ENCODE measurements around the gene CCDC92B. TPM values are rescaled to one million over a fixed set of nuclear protein-coding genes. Genes with fewer than 3 reads are reported as not detected.

CCDC92B gene
- total and polyA plus RNA-seq, 2 of the 13 experiments (the other 11 are each of a cell fraction or from before 2014, with no cell fraction given), result not detected

- intact Hi-C loops (cut with micrococcal nuclease; ENCODE audit: unreplicated experiment) (no loop called here), in situ Hi-C loops (cut with HindIII; ENCODE audit: extremely low pct_ligation_motif_present, low pct_unique_long_range_greater_than_20kb) (no loop called here)
- ATAC-seq (no peak), FAIRE-seq (no peak), DNase-seq (ENCODE audit: low spot score) (no peak)
- CTCF ChIA-PET (ENCODE audit: low intra/inter-chr PET ratio, low total read pairs), result no interaction called here
- Histone ChIP-seq H3K9me3 (ENCODE audit: low read length) (no peaks in the 10 kb centered on the region), H3K27ac (ENCODE audit: extremely low read length, insufficient read depth, low read length) (no peak overlapping the region), H3K4me1 (ENCODE audit: insufficient read depth, low read length) (no peaks in the 10 kb centered on the region), H3K9ac (ENCODE audit: insufficient read depth, low read depth, low read length) (no peak overlapping the region), H3K4me3 (replicated peaks in 1 of 3; ENCODE audit: insufficient read depth in 1 of 3, low read depth in 2 of 3, low read length in 3 of 3) (no peak overlapping the region), H3K27me3 (ENCODE audit: control insufficient read depth in 1 of 2, insufficient read depth in 2 of 2, low read length in 2 of 2) (peaks cover 6 to 26% of the 10 kb centered on the region in 2 experiments; a peak in 3 of 5 replicates), H4K20me1 (ENCODE audit: insufficient read depth, low read length) (no peaks in the 10 kb centered on the region), H3K4me2 (ENCODE audit: low read depth, low read length) (no peak overlapping the region), H2AFZ (ENCODE audit: low read length) (no peak overlapping the region), H3K79me2 (ENCODE audit: insufficient read depth, low read length) (no peaks in the 10 kb centered on the region), H3K36me3 (replicated peaks in 1 of 2; ENCODE audit: control insufficient read depth in 1 of 2, insufficient read depth in 2 of 2, low read length in 2 of 2) (no peaks in the 10 kb centered on the region)
- 8% methylated on average over 3 of the region's 10 CpGs for WGBS (ENCODE audit: low lambda C conversion rate)
- no peak for TF ChIP-seq ZKSCAN5 (CRISPR knock-in tag; IDR thresholded peaks at IDR 0.05)
- TF ChIP-seq LBX2 (CRISPR knock-in tag; IDR thresholded peaks at IDR 0.05; ENCODE audit: borderline replicate concordance), result no peak
- TF ChIP-seq TOE1 (CRISPR knock-in tag; IDR thresholded peaks at IDR 0.05), result no peak
- no peak for TF ChIP-seq ELF1 (CRISPR knock-in tag; IDR thresholded peaks at IDR 0.05)
- no peak for TF ChIP-seq CEBPG (CRISPR knock-in tag; IDR thresholded peaks at IDR 0.05)
- no peak for TF ChIP-seq ZNF446 (CRISPR knock-in tag; IDR thresholded peaks at IDR 0.05)
- TF ChIP-seq ZNF44 (CRISPR knock-in tag; IDR thresholded peaks at IDR 0.05), result no peak
- TF ChIP-seq AGO1 (IDR thresholded peaks at IDR 0.05; ENCODE audit: low read depth, low read length, poor library complexity, severe bottlenecking), result no peak
- no peak for TF ChIP-seq ISL2 (CRISPR knock-in tag; IDR thresholded peaks at IDR 0.05)
- no peak for TF ChIP-seq BCL3 (CRISPR knock-in tag; IDR thresholded peaks at IDR 0.05)
- no peak for TF ChIP-seq ZNF747 (CRISPR knock-in tag; IDR thresholded peaks at IDR 0.05; ENCODE audit: borderline replicate concordance)
- TF ChIP-seq KLF13 (CRISPR knock-in tag; IDR thresholded peaks at IDR 0.05), result no peak
- TF ChIP-seq RERE (CRISPR knock-in tag; IDR thresholded peaks at IDR 0.05; ENCODE audit: low read depth), result no peak
- TF ChIP-seq SOX13 (IDR thresholded peaks at IDR 0.05), result no peak
- no peak for TF ChIP-seq SOX13 (CRISPR knock-in tag; conservative IDR thresholded peaks at IDR 0.05 in 1 of 2, IDR thresholded peaks at IDR 0.05 in 1 of 2)
- TF ChIP-seq ATF1 (CRISPR knock-in tag; IDR thresholded peaks at IDR 0.05), result no peak
- BruUV-seq (replicated peaks), result no TSS peak
- POLR2A ChIA-PET, result no interaction called here
These were observed 14.5 kb downstream of the CCDC92B start for GRCh38 chr17:2734939-2735338.
